Measurements from ENCODE around the gene WDR76.
"Not testable (repeated sequence)": the region's sequence is repeated elsewhere in the genome, so short reads cannot be mapped to it uniquely, and the experiment has no call there.

WDR76 gene

DNA sequence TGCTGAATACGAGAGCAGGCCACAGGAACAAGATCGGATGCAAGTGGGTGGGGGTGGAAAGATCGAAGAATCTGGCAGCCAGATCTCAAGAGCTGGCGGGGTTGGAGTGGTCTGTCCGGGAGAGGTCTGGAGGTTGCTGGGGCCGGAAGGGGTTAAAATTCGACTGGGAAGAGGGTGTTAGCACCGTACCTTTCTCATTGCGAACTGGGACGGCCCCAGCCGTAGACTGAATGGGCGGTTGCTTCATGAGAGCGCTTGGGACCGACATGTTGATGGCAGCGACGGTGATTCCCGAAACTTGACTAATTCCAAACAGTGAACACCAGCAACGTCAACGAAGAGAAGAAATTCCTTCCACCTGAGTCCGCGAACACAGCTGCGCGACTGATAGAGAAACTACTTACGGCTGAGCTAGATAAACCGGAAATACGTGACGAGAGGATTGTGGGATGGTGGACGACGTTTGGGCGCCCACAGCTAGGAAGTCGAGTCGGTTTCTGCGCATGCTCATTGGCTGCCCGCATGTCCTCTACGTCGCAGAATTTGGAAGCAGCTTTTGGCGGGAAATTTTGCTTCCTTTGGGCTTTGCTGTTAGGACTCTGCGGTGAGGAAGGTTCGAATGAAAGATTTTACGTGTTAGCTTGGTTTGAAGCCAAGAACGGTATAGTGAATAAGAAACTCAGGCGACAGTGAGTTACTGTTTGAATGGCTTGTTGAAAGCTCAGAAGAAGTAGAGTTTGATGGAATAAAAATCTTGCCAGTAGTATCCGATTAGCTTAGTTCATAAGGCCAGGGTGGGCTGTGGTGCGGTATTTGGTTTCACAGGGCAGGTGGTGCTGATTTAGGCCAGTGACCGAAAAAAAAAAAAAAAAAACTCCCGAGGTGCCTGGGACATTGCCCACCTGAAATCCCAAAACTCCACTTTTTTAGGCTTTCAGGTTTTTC, 2.2 kb upstream of the WDR76 start, which contains the start of gene MFAP1:
TSS of gene MFAP1 (minus strand) at position 389 of the 945 bp plus-strand sequence. CDS start at position 268, 121 bp downstream.
- TF ChIP-seq POLR2AphosphoS5 (IDR thresholded peaks at IDR 0.05; ENCODE audit: low read depth), result peak; percentile 89
- peak; percentile 75 for TF ChIP-seq GABPA (IDR thresholded peaks at IDR 0.05; ENCODE audit: low read depth)
- TF ChIP-seq, protein P1, sequence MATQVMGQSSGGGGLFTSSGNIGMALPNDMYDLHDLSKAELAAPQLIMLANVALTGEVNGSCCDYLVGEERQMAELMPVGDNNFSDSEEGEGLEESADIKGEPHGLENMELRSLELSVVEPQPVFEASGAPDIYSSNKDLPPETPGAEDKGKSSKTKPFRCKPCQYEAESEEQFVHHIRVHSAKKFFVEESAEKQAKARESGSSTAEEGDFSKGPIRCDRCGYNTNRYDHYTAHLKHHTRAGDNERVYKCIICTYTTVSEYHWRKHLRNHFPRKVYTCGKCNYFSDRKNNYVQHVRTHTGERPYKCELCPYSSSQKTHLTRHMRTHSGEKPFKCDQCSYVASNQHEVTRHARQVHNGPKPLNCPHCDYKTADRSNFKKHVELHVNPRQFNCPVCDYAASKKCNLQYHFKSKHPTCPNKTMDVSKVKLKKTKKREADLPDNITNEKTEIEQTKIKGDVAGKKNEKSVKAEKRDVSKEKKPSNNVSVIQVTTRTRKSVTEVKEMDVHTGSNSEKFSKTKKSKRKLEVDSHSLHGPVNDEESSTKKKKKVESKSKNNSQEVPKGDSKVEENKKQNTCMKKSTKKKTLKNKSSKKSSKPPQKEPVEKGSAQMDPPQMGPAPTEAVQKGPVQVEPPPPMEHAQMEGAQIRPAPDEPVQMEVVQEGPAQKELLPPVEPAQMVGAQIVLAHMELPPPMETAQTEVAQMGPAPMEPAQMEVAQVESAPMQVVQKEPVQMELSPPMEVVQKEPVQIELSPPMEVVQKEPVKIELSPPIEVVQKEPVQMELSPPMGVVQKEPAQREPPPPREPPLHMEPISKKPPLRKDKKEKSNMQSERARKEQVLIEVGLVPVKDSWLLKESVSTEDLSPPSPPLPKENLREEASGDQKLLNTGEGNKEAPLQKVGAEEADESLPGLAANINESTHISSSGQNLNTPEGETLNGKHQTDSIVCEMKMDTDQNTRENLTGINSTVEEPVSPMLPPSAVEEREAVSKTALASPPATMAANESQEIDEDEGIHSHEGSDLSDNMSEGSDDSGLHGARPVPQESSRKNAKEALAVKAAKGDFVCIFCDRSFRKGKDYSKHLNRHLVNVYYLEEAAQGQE (IDR thresholded peaks at IDR 0.05; ENCODE audit: insufficient replicate concordance, low read depth), result peak; percentile 63
- TF ChIP-seq SPI1 (IDR thresholded peaks at IDR 0.05; ENCODE audit: borderline replicate concordance, low read depth), result peak; percentile 23; the same call in 1 of the 2 replicates
- TF ChIP-seq, protein P2, sequence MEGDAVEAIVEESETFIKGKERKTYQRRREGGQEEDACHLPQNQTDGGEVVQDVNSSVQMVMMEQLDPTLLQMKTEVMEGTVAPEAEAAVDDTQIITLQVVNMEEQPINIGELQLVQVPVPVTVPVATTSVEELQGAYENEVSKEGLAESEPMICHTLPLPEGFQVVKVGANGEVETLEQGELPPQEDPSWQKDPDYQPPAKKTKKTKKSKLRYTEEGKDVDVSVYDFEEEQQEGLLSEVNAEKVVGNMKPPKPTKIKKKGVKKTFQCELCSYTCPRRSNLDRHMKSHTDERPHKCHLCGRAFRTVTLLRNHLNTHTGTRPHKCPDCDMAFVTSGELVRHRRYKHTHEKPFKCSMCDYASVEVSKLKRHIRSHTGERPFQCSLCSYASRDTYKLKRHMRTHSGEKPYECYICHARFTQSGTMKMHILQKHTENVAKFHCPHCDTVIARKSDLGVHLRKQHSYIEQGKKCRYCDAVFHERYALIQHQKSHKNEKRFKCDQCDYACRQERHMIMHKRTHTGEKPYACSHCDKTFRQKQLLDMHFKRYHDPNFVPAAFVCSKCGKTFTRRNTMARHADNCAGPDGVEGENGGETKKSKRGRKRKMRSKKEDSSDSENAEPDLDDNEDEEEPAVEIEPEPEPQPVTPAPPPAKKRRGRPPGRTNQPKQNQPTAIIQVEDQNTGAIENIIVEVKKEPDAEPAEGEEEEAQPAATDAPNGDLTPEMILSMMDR (IDR thresholded peaks at IDR 0.05; ENCODE audit: insufficient read depth, low read length), result no peak
- Histone ChIP-seq H3K4me3 (replicated peaks; ENCODE audit: insufficient read depth, low read length) (peak within 1 kb of the TSS; percentile 71), H3K27me3 (ENCODE audit: insufficient read depth, poor library complexity, severe bottlenecking) (no peaks in the 10 kb centered on the region), H3K27ac (replicated peaks) (peak within 1 kb of the TSS; percentile 83)
- peak; percentile 96 to 97 for DNase-seq (ENCODE audit: low read depth in 1 of 2, low spot score in 1 of 2)

DNA sequence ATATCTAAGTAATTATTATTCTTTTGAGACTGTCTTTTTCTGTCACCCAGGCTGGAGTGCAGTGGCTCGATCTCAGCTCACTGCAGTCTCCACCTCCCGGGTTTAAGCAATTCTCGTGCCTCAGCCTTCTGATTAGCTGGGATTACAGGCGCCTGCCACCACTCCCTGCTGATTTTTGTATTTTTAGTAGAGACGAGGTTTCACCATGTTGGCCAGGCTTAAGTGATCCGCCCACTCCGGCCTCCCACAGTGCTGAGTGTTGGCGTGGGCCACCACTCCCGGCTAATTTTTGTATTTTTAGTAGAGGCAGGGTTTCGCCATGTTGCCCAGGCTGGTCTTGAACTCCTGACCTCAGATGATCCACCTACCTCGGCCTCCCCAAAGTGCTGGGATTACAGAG, 1.5 kb upstream of the WDR76 start:
- not testable (repeated sequence) for DNase-seq (ENCODE audit: low read depth in 1 of 2, low spot score in 1 of 2); H3K4me3 ChIP-seq (replicated peaks; ENCODE audit: insufficient read depth, low read length); H3K27me3 ChIP-seq (ENCODE audit: insufficient read depth, poor library complexity, severe bottlenecking)
- peak overlapping the region; percentile 83 for H3K27ac ChIP-seq (replicated peaks)

DNA sequence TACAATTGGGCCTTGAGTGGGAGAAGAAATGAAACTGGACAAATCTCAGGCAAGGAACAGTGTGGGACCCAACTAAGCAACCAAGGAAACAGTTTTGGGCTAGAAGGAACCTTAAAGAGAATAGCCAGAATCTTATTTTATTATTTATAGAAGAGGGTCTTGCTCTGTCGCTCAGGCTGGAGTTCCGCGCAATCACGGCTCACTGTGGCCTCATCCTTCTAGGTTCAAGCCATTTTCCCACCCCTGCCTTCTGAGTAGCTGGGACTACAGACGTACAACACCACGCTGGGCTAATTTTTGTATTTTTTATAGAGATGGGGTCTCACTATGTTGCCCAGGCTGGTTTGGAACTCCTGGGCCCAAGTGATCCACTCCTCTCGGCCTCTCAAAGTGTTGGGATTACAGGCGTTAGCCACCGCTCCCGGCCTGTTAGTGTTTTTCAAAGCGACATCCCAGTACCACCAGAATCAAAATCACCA, 734 bp upstream of the WDR76 start:
- TF ChIP-seq, protein P2 (IDR thresholded peaks at IDR 0.05; ENCODE audit: insufficient read depth, low read length), result no peak
- Histone ChIP-seq H3K4me3 (replicated peaks; ENCODE audit: insufficient read depth, low read length) (no peak overlapping the region), H3K27ac (replicated peaks) (peak overlapping the region; percentile 85), H3K27me3 (ENCODE audit: insufficient read depth, poor library complexity, severe bottlenecking) (no peaks in the 10 kb centered on the region)
- DNase-seq (ENCODE audit: low read depth in 1 of 2, low spot score in 1 of 2), result no peak

DNA sequence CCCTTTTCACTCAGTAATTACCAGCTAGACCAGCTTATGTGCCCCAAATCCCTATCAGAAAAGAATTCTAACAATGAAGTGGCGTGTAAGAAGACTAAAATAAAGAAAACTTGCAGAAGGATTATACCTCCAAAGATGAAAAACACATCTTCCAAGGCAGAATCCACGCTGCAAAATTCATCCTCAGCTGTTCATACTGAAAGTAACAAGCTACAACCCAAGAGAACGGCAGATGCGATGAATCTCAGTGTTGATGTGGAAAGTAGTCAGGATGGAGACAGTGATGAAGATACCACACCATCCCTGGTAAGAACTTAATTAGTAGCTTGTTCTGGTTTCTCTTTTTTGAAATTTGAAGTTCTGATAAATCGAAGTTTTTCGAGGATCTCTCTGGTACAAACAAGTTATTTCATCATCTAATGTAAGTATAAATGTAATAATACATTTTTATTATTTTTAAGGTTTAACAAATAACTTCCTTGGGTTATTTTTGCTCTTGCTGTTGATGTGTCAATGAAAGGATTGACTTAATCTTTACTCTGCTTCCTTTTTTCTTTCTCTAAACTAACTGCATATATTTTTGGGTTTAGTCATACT, 1.4 kb downstream of the WDR76 start:
- TF ChIP-seq, protein P1 (IDR thresholded peaks at IDR 0.05; ENCODE audit: insufficient replicate concordance, low read depth), result no peak
- no peak for TF ChIP-seq POLR2AphosphoS5 (IDR thresholded peaks at IDR 0.05; ENCODE audit: low read depth)
- TF ChIP-seq, protein P2 (IDR thresholded peaks at IDR 0.05; ENCODE audit: insufficient read depth, low read length), result no peak
- TF ChIP-seq GABPA (IDR thresholded peaks at IDR 0.05; ENCODE audit: low read depth), result no peak
- no peak for TF ChIP-seq SPI1 (IDR thresholded peaks at IDR 0.05; ENCODE audit: borderline replicate concordance, low read depth)
- DNase-seq (ENCODE audit: low read depth in 1 of 2, low spot score in 1 of 2), result no peak
- H3K27ac ChIP-seq (replicated peaks), result peak overlapping the region; percentile 85
- H3K27me3 ChIP-seq (ENCODE audit: insufficient read depth, poor library complexity, severe bottlenecking), result no peaks in the 10 kb centered on the region
- peak overlapping the region; percentile 83 for H3K4me3 ChIP-seq (replicated peaks; ENCODE audit: insufficient read depth, low read length)

DNA sequence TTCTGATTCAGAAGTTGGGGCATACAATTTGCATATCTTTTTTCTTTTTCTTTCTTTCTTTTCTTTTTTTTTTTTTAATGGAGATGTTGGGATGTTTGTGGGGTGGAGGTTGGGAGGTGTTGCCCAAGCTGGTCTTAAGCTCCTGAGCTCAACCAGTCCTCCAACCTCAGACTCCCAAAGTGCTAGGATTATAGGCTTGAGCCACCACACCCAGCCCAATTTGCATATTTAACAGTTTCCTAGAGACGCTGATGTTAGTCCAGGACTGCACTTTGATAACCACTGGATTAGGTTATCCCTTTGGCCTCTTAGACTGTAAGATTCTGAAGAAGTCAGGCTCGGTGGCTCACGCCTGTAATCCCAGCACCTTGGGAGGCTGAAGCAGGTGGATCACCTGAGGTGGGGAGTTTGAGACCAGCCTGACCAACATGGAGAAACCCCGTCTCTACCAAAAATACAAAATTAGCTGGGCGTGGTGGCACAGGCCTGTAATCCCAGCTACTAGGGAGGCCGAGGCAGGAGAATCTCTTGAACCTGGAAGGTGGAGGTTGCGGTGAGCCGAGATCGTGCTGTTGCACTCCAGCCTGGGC, 3.2 kb downstream of the WDR76 start:
- not testable (repeated sequence) for DNase-seq (ENCODE audit: low read depth in 1 of 2, low spot score in 1 of 2); H3K4me3 ChIP-seq (replicated peaks; ENCODE audit: insufficient read depth, low read length); H3K27me3 ChIP-seq (ENCODE audit: insufficient read depth, poor library complexity, severe bottlenecking); H3K27ac ChIP-seq (replicated peaks)

DNA sequence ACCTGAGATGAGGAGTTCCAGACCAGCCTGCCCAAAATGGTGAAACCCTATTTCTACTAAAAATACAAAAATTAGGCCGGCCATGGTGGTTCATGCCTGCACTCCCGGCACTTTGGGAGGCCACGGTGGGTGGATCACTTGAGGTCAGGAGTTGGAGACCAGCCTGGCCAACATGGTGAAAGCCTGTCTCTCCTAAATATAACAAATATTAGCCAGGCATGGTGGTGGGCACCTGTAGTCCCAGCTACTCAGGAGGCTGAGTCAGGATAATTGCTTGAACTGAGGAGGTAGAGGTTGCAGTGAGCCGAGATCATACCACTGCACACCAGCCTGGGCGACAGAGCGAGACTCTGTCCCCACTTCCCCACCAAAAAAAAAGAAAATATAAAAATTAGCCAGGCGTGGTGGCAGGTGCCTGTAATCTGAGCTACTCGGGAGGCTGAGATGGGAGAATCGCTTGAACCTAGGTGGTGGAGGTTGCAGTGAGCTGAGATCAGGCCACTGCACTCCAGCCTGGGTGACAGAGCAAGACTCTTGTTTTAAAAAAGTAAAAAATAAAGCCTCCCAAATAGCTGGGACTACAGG, 4.0 kb downstream of the WDR76 start:
- not testable (repeated sequence) for H3K4me3 ChIP-seq (replicated peaks; ENCODE audit: insufficient read depth, low read length); DNase-seq (ENCODE audit: low read depth in 1 of 2, low spot score in 1 of 2); H3K27ac ChIP-seq (replicated peaks)

More for the DNA sequence above, 4.0 kb downstream of the WDR76 start:
- not testable (repeated sequence) for H3K27me3 ChIP-seq (ENCODE audit: insufficient read depth, poor library complexity, severe bottlenecking)

All from HL-60 (cell line).